SK-N-SH treated with all-trans-retinoic acid at 6 μM for 48 hours (cell line): ENCODE data around the gene OR1L8.

ENCODE experiments used
- ESRRG ChIP-seq: fragments of 250-450 bp; sonication (Bioruptor Pico); IDR thresholded peaks from 2 replicates; pipeline ENCODE4 v1.6.1; 2021; ENCODE audit warnings: mild to moderate bottlenecking
- ISL1 ChIP-seq: fragments of 250-450 bp; sonication (Bioruptor Pico); IDR thresholded peaks from 2 replicates; pipeline ENCODE4 v2.1.2; 2022; ENCODE audit warnings: mild to moderate bottlenecking, moderate library complexity
- OSR1 ChIP-seq: fragments of 250-450 bp; sonication (Bioruptor Pico); IDR thresholded peaks from 2 replicates; pipeline ENCODE4 v1.8.0; 2022; ENCODE audit warnings: moderate library complexity, mild to moderate bottlenecking, inconsistent platforms
- TCF4 ChIP-seq: fragments of 250-450 bp; sonication (Bioruptor Pico); IDR thresholded peaks from 2 replicates; pipeline ENCODE4 v1.8.0; 2021; ENCODE audit warnings: mild to moderate bottlenecking, moderate library complexity, borderline replicate concordance
- ZFP30 ChIP-seq: fragments of 450-650 bp; formaldehyde crosslinking; IDR thresholded peaks from 2 replicates; pipeline ENCODE4 v1.5.0; 2022; ENCODE audit warnings: mild to moderate bottlenecking, moderate library complexity
- ZNF70 ChIP-seq: fragments of 450-650 bp; formaldehyde crosslinking; IDR thresholded peaks from 2 replicates; pipeline ENCODE4 v1.5.0; 2020; ENCODE audit warnings: mild to moderate bottlenecking, moderate library complexity
- ZNF8 ChIP-seq: fragments of 450-650 bp; formaldehyde crosslinking; IDR thresholded peaks from 2 replicates; pipeline ENCODE4 v1.5.0; 2020; ENCODE audit warnings: mild to moderate bottlenecking, moderate library complexity
- TF ChIP-seq, protein P1 (sequence below): fragments of 250-450 bp; sonication (Bioruptor Pico); IDR thresholded peaks from 2 replicates; pipeline ENCODE4 v1.8.0; 2021; ENCODE audit warnings: low read depth, mild to moderate bottlenecking, moderate library complexity, borderline replicate concordance
- TF ChIP-seq, protein P2 (sequence below): fragments of 250-450 bp; sonication (Bioruptor Pico); IDR thresholded peaks from 2 replicates; pipeline ENCODE4 v1.5.1; 2021; ENCODE audit warnings: mild to moderate bottlenecking, moderate library complexity
- TF ChIP-seq, protein P3 (sequence below): fragments of 250-450 bp; sonication (Bioruptor Pico); IDR thresholded peaks from 2 replicates; pipeline ENCODE4 v1.8.0; 2020; ENCODE audit warnings: mild to moderate bottlenecking, moderate library complexity, borderline replicate concordance

DNA sequence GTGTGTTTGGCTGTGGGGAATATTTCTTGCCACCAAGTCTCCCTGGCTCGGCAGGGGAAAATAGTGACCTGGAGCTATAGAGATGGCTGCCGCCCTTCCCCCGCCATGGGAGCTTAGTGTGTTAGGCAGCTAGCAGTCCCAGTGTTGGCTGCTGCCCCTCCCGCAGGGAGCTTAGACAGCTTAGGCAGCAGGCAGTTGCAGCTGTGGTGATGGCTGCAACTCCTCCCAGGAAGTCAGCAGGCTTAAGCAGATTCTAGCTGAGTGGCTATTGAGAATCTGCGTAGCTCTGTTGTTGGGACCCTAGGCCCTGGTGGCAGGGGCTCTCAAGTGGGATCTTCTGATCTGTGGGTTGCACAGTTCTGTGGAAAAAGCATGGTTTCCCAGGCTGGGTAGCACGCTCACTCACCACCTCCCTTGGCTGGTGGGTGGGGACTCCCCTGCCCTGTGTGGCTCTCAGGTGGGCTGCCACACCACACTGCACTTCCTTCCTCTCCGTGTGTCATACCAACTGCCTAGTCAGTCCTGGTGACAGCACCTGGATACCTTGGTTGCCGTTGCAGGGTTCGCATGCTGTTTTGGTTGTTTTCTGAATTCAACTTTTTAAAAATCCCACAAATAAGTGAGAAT, 20.9 kb downstream of the OR1L8 start:
- TF ChIP-seq, protein P1, sequence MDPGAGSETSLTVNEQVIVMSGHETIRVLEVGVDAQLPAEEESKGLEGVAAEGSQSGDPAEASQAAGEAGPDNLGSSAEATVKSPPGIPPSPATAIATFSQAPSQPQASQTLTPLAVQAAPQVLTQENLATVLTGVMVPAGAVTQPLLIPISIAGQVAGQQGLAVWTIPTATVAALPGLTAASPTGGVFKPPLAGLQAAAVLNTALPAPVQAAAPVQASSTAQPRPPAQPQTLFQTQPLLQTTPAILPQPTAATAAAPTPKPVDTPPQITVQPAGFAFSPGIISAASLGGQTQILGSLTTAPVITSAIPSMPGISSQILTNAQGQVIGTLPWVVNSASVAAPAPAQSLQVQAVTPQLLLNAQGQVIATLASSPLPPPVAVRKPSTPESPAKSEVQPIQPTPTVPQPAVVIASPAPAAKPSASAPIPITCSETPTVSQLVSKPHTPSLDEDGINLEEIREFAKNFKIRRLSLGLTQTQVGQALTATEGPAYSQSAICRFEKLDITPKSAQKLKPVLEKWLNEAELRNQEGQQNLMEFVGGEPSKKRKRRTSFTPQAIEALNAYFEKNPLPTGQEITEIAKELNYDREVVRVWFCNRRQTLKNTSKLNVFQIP (CRISPR knock-in tag): no peak
- TF ChIP-seq ZFP30 (CRISPR knock-in tag) (no peak), ESRRG (CRISPR knock-in tag) (no peak), OSR1 (CRISPR knock-in tag) (no peak), ISL1 (CRISPR knock-in tag) (no peak), ZNF70 (CRISPR knock-in tag) (no peak), ZNF8 (CRISPR knock-in tag) (no peak), TCF4 (CRISPR knock-in tag) (no peak)
- TF ChIP-seq, protein P2, sequence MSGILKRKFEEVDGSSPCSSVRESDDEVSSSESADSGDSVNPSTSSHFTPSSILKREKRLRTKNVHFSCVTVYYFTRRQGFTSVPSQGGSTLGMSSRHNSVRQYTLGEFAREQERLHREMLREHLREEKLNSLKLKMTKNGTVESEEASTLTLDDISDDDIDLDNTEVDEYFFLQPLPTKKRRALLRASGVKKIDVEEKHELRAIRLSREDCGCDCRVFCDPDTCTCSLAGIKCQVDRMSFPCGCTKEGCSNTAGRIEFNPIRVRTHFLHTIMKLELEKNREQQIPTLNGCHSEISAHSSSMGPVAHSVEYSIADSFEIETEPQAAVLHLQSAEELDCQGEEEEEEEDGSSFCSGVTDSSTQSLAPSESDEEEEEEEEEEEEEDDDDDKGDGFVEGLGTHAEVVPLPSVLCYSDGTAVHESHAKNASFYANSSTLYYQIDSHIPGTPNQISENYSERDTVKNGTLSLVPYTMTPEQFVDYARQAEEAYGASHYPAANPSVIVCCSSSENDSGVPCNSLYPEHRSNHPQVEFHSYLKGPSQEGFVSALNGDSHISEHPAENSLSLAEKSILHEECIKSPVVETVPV (CRISPR knock-in tag): no peak
- TF ChIP-seq, protein P3, sequence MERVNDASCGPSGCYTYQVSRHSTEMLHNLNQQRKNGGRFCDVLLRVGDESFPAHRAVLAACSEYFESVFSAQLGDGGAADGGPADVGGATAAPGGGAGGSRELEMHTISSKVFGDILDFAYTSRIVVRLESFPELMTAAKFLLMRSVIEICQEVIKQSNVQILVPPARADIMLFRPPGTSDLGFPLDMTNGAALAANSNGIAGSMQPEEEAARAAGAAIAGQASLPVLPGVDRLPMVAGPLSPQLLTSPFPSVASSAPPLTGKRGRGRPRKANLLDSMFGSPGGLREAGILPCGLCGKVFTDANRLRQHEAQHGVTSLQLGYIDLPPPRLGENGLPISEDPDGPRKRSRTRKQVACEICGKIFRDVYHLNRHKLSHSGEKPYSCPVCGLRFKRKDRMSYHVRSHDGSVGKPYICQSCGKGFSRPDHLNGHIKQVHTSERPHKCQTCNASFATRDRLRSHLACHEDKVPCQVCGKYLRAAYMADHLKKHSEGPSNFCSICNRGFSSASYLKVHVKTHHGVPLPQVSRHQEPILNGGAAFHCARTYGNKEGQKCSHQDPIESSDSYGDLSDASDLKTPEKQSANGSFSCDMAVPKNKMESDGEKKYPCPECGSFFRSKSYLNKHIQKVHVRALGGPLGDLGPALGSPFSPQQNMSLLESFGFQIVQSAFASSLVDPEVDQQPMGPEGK (CRISPR knock-in tag): no peak
